Neural cell (in vitro differentiated cells): ENCODE measurements around the gene ISG15.

ENCODE experiments used
- CTCF ChIP-seq: fragments of 450-650 bp; IDR thresholded peaks from 2 replicates; pipeline ENCODE4 v1.5.1; 2014; ENCODE audit warnings: antibody characterized with exemption, mild to moderate bottlenecking, moderate library complexity; ENCODE audit not compliant: poor library complexity, severe bottlenecking
- EZH2 ChIP-seq: fragments of 200-600, 300-800 bp; shearing (Covaris generic), sonication (generic); IDR thresholded peaks from 2 replicates; pipeline ENCODE4 v1.6.1; 2014; ENCODE audit warnings: antibody characterized with exemption, low read length, borderline replicate concordance, mild to moderate bottlenecking; ENCODE audit not compliant: insufficient read depth, poor library complexity, severe bottlenecking
- SMC3 ChIP-seq: fragments of 450-650 bp; conservative IDR thresholded peaks from 2 replicates; pipeline ENCODE4 v1.6.1; 2014; ENCODE audit warnings: antibody characterized with exemption, mild to moderate bottlenecking, moderate library complexity; ENCODE audit not compliant: poor library complexity
- TAF1 ChIP-seq: IDR thresholded peaks from 2 replicates; pipeline ENCODE4 v1.6.1; 2012; ENCODE audit warnings: low read depth

DNA sequence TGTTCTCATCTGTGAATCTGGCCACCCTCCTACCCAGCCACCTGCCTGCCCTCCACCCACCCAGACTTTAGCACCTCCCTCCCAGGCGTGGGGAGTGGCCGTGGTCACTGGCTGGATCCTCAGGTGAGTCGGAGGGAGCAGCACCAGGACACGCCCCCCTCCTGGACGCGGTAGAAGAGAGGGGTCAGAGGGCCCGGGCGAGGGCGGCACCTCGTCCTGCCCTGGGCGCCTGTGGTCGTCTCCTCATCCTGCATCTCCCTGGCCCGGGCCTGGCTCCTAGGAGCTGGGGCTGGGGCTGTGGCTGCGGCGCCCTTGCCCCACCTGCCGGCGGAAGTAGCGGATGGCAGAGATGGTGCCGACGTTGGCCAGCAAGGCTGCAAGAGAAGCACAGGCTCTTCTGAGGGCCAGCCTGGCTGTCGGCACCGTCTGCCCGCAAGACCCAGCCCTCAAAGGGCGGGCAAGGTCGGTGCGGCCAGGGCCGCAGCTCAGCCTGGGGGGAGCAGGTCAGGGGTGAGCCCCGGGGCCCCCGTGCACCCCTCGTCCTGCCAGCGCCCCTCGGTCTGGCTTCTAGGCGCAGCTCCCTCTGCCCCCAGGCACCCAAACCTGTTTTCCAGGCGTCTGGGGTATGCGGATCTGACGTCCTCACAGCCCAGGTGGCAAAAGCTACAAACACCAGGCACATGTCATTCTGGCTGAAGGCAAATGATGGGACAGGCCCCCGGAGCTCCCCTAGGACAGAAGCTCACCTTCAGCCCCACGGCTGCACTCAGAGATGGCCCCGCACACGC is 37.2 kb upstream of the ISG15 start:
- TF ChIP-seq CTCF, result peak; percentile 53
- TF ChIP-seq EZH2, result no peak
- peak; percentile 47 for TF ChIP-seq SMC3
- no peak for TF ChIP-seq TAF1
